Colon (tissue), 2 donors: ENCODE results near the gene GSX1.
"Not testable (repeated sequence)": the region's sequence is repeated elsewhere in the genome, so short reads cannot be mapped to it uniquely, and the experiment has no call there.

ENCODE experiments used
- FAIRE-seq: peaks from 2 replicates; lab custom pipeline; 2012; peaks lifted over from hg19 to GRCh38; lab: Jason Lieb, UNC
- donor health status: control.
- donor health status: control.

Gene GSX1

GRCh38 chr13:27792393-27793218 is at the start of gene GSX1:
Gene GSX1 (plus strand): TSS chr13:27792483. CDS start chr13:27792691, 208 bp downstream.
- no peak for FAIRE-seq

GRCh38 chr13:27744801-27745200 is 47.5 kb upstream of the GSX1 start:
- no peak for FAIRE-seq

GRCh38 chr13:27745301-27745700 is 47.0 kb upstream of the GSX1 start:
- no peak for FAIRE-seq

- FAIRE-seq, result not testable (repeated sequence)
These were observed 44.1 kb upstream of the GSX1 start for GRCh38 chr13:27748143-27748542.

GRCh38 chr13:27751953-27752532 is 40.2 kb upstream of the GSX1 start:
- FAIRE-seq, result no peak

- FAIRE-seq, result no peak
These were observed 26.6 kb upstream of the GSX1 start for GRCh38 chr13:27765650-27766049.

- no peak for FAIRE-seq
These were observed 21.5 kb upstream of the GSX1 start for GRCh38 chr13:27770809-27771208.

- no peak for FAIRE-seq
These were observed 19.4 kb upstream of the GSX1 start for GRCh38 chr13:27772651-27773425.

- FAIRE-seq, result no peak
These were observed 18.1 kb upstream of the GSX1 start for GRCh38 chr13:27774169-27774568.

GRCh38 chr13:27774651-27775050 is 17.6 kb upstream of the GSX1 start:
- FAIRE-seq, result no peak

- FAIRE-seq, result no peak
These were observed 16.3 kb upstream of the GSX1 start for GRCh38 chr13:27775943-27776342.

- FAIRE-seq, result no peak
These were observed 10.1 kb upstream of the GSX1 start for GRCh38 chr13:27782151-27782550.

GRCh38 chr13:27783111-27783510 is 9.2 kb upstream of the GSX1 start:
- FAIRE-seq, result no peak

- FAIRE-seq, result no peak
These were observed 4.0 kb upstream of the GSX1 start for GRCh38 chr13:27788271-27788670.

GRCh38 chr13:27789153-27789494 is 3.2 kb upstream of the GSX1 start:
- no peak for FAIRE-seq

GRCh38 chr13:27789495-27790303 is 2.6 kb upstream of the GSX1 start:
- FAIRE-seq, result no peak

GRCh38 chr13:27790523-27790922 is 1.8 kb upstream of the GSX1 start:
- no peak for FAIRE-seq

- FAIRE-seq, result no peak
These were observed 960 bp upstream of the GSX1 start for GRCh38 chr13:27791146-27791900.

GRCh38 chr13:27791901-27792392 is 336 bp upstream of the GSX1 start:
- FAIRE-seq, result no peak

GRCh38 chr13:27793507-27794367 is 1.5 kb downstream of the GSX1 start:
- FAIRE-seq, result no peak

- no peak for FAIRE-seq
These were observed 2.0 kb downstream of the GSX1 start for GRCh38 chr13:27794368-27794691.
